Measurements from ENCODE around the gene SHISA9. TPM values are rescaled to one million over a fixed set of nuclear protein-coding genes. Genes with fewer than 3 reads are reported as not detected.

The SHISA9 gene
- total and polyA plus RNA-seq, 3 experiments from 2014 or later, result 0.04 to 0.35 TPM; not detected in 1

DNA sequence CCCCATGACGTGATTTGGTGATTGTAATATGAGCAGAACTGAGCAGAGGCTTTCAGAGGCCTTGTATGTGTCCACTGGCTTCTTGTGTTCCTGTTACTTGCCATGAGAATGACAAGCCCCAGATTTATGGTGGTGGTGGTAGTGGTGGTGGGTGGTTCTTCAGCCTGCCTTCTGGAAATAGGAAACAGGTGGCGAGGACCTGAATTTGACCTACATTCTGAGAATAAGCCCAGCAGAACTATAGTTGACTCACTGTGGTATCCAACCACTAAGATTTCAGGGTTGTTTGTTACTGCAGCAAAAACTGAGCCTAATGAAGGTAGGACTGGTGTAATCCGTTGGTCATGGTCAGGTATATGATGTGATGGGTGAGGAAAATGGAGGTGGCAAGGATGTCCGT, 93.0 kb downstream of the SHISA9 start:
- no peak overlapping the region for H3K4me3 Mint-ChIP-seq
- H3K36me3 Mint-ChIP-seq, result no peaks in the 10 kb centered on the region
- H3K4me1 Mint-ChIP-seq, result no peaks in the 10 kb centered on the region
- H3K27ac Mint-ChIP-seq, result no peak overlapping the region
- no peak for DNase-seq
- Histone ChIP-seq H3K27me3 (ENCODE audit: insufficient read depth, low read length, poor library complexity, severe bottlenecking) (no peaks in the 10 kb centered on the region), H3K4me3 (ENCODE audit: low read length) (no peak overlapping the region), H3K4me1 (ENCODE audit: insufficient read depth, low read length) (no peaks in the 10 kb centered on the region), H3K27ac (ENCODE audit: low read depth, low read length) (no peak overlapping the region), H3K36me3 (ENCODE audit: insufficient read depth, low read length) (no peaks in the 10 kb centered on the region), H3K9me3 (ENCODE audit: low read length) (no peaks in the 10 kb centered on the region)
- ChIA-PET CTCF (no interaction called here), POLR2A (interaction anchor here (0.6 kb wide), 1 partner anchor 11 kb away, joined by 3 read pairs; no protein-coding TSS in a partner anchor)
- no peaks in the 10 kb centered on the region for H3K27me3 Mint-ChIP-seq
- H3K9me3 Mint-ChIP-seq, result peaks cover 0 to 10% (median 3%) of the 10 kb centered on the region in 5 donors

DNA sequence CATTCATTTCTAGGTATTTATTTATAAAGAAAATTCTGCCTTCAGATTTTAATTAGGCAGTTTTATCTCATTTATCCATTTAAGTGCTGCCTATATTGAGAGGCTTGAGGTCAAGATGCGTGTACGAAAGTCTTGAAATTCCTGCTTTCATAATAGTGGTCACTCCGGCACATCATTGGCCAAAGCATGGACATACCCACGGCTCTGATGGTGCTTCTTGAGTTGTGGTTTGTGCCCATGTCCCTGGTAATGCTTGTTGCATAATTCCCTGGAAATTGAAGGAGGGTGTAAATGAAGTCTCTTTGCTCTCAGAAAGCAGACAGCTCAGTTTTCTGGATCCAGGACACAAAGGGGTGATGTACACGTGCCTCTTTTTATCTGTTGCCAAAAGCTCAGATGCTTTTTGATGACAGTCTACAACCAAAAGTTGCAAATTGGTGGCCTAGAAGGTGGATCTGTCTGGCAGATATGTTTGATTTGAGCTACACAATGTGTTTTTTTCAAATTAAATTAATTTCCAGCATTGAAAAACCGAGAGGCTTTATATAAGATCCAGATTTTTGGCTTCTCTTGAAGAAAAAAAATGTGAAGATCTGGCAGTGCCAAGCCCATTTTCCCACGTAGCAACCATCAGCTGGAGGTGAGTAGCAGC, 94.4 kb downstream of the SHISA9 start:
- DNase-seq, result no peak
- H3K36me3 ChIP-seq (ENCODE audit: insufficient read depth, low read length), result no peaks in the 10 kb centered on the region
- CTCF ChIA-PET, result no interaction called here
- POLR2A ChIA-PET, result no interaction called here
- no peaks in the 10 kb centered on the region for H3K36me3 Mint-ChIP-seq
- H3K9me3 ChIP-seq (ENCODE audit: low read length), result no peaks in the 10 kb centered on the region
- H3K27ac Mint-ChIP-seq, result no peak overlapping the region
- H3K27me3 Mint-ChIP-seq, result no peaks in the 10 kb centered on the region
- H3K4me3 ChIP-seq (ENCODE audit: low read length), result no peak overlapping the region
- no peaks in the 10 kb centered on the region for H3K4me1 Mint-ChIP-seq
- H3K4me3 Mint-ChIP-seq, result no peak overlapping the region
- H3K4me1 ChIP-seq (ENCODE audit: insufficient read depth, low read length), result no peaks in the 10 kb centered on the region
- H3K27ac ChIP-seq (ENCODE audit: low read depth, low read length), result no peak overlapping the region
- no peaks in the 10 kb centered on the region for H3K27me3 ChIP-seq (ENCODE audit: insufficient read depth, low read length, poor library complexity, severe bottlenecking)
- H3K9me3 Mint-ChIP-seq, result peaks cover 0 to 13% (median 0%) of the 10 kb centered on the region in 5 donors

GRCh38 chr16:12998361-12999085, 97.1 kb downstream of the SHISA9 start:
- H3K36me3 Mint-ChIP-seq, result no peaks in the 10 kb centered on the region
- no peak overlapping the region for H3K4me3 Mint-ChIP-seq
- no peaks in the 10 kb centered on the region for H3K27me3 ChIP-seq (ENCODE audit: insufficient read depth, low read length, poor library complexity, severe bottlenecking)
- H3K4me3 ChIP-seq (ENCODE audit: low read length), result no peak overlapping the region
- no peaks in the 10 kb centered on the region for H3K4me1 Mint-ChIP-seq
- no peaks in the 10 kb centered on the region for H3K9me3 ChIP-seq (ENCODE audit: low read length)
- no peak for DNase-seq
- no peaks in the 10 kb centered on the region for H3K4me1 ChIP-seq (ENCODE audit: insufficient read depth, low read length)
- no peak overlapping the region for H3K27ac Mint-ChIP-seq
- H3K27ac ChIP-seq (ENCODE audit: low read depth, low read length), result no peak overlapping the region
- CTCF ChIA-PET, result no interaction called here
- H3K36me3 ChIP-seq (ENCODE audit: insufficient read depth, low read length), result no peaks in the 10 kb centered on the region
- peaks cover 0 to 3% of the 10 kb centered on the region in 2 donors for H3K27me3 Mint-ChIP-seq
- POLR2A ChIA-PET, result no interaction called here
- H3K9me3 Mint-ChIP-seq, result peaks cover 0 to 9% (median 2%) of the 10 kb centered on the region in 5 donors

DNA sequence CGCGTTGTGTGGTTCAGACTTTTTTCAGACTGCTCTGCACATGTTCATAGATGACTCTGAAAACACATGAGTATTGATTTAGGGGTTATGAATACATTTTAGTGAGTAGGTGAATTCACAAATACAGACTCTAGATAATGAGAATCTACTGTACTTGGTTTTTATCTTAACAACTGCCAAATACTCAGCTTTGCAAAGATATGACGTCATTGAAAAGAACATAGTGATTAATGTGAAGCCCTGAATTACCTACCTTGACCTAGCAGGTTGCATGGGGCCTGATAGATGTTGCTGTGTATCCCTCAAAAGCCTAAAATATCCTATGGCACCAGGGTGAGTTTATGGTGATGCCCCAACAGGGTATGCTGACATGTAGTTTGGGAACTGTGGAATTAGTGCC, 98.0 kb downstream of the SHISA9 start:
- no peak overlapping the region for H3K4me3 Mint-ChIP-seq
- no peak overlapping the region for H3K4me3 ChIP-seq (ENCODE audit: low read length)
- H3K4me1 Mint-ChIP-seq, result no peaks in the 10 kb centered on the region
- DNase-seq, result no peak
- H3K27ac Mint-ChIP-seq, result no peak overlapping the region
- H3K36me3 Mint-ChIP-seq, result no peaks in the 10 kb centered on the region
- H3K27me3 Mint-ChIP-seq, result peaks cover 0 to 3% of the 10 kb centered on the region in 2 donors
- no peaks in the 10 kb centered on the region for H3K27me3 ChIP-seq (ENCODE audit: insufficient read depth, low read length, poor library complexity, severe bottlenecking)
- no peaks in the 10 kb centered on the region for H3K36me3 ChIP-seq (ENCODE audit: insufficient read depth, low read length)
- no peak overlapping the region for H3K27ac ChIP-seq (ENCODE audit: low read depth, low read length)
- no peaks in the 10 kb centered on the region for H3K4me1 ChIP-seq (ENCODE audit: insufficient read depth, low read length)
- no peaks in the 10 kb centered on the region for H3K9me3 ChIP-seq (ENCODE audit: low read length)
- ChIA-PET CTCF (no interaction called here), POLR2A (no interaction called here)
- H3K9me3 Mint-ChIP-seq, result peaks cover 0 to 5% (median 2%) of the 10 kb centered on the region in 5 donors

GRCh38 chr16:13005721-13006247, 104.4 kb downstream of the SHISA9 start:
- H3K9me3 ChIP-seq (ENCODE audit: low read length), result no peaks in the 10 kb centered on the region
- no peak for DNase-seq
- H3K4me1 Mint-ChIP-seq, result no peaks in the 10 kb centered on the region

GRCh38 chr16:13012601-13013000, 111.2 kb downstream of the SHISA9 start:
- Mint-ChIP-seq H3K36me3 (no peaks in the 10 kb centered on the region), H3K4me3 (no peak overlapping the region), H3K9me3 (peaks cover 0 to 5% (median 1%) of the 10 kb centered on the region in 5 donors), H3K4me1 (no peaks in the 10 kb centered on the region), H3K27me3 (no peaks in the 10 kb centered on the region), H3K27ac (no peak overlapping the region)
- CTCF ChIA-PET, result no interaction called here
- DNase-seq, result no peak
- Histone ChIP-seq H3K4me1 (ENCODE audit: insufficient read depth, low read length) (no peaks in the 10 kb centered on the region), H3K27ac (ENCODE audit: low read depth, low read length) (no peak overlapping the region), H3K27me3 (ENCODE audit: insufficient read depth, low read length, poor library complexity, severe bottlenecking) (no peaks in the 10 kb centered on the region), H3K36me3 (ENCODE audit: insufficient read depth, low read length) (no peaks in the 10 kb centered on the region), H3K9me3 (ENCODE audit: low read length) (no peaks in the 10 kb centered on the region), H3K4me3 (ENCODE audit: low read length) (no peak overlapping the region)
- POLR2A ChIA-PET, result no interaction called here

More at GRCh38 chr16:13005721-13006247, 104.4 kb downstream of the SHISA9 start:
- no peak overlapping the region for H3K27ac Mint-ChIP-seq
- H3K36me3 Mint-ChIP-seq, result no peaks in the 10 kb centered on the region
- ChIA-PET POLR2A (no interaction called here), CTCF (no interaction called here)
- Histone ChIP-seq H3K27ac (ENCODE audit: low read depth, low read length) (no peak overlapping the region), H3K4me1 (ENCODE audit: insufficient read depth, low read length) (no peaks in the 10 kb centered on the region), H3K4me3 (ENCODE audit: low read length) (no peak overlapping the region), H3K27me3 (ENCODE audit: insufficient read depth, low read length, poor library complexity, severe bottlenecking) (no peaks in the 10 kb centered on the region), H3K36me3 (ENCODE audit: insufficient read depth, low read length) (no peaks in the 10 kb centered on the region)
- no peak overlapping the region for H3K4me3 Mint-ChIP-seq
- peaks cover 0 to 3% of the 10 kb centered on the region in 2 donors for H3K27me3 Mint-ChIP-seq
- H3K9me3 Mint-ChIP-seq, result peaks cover 0 to 13% (median 3%) of the 10 kb centered on the region in 5 donors

DNA sequence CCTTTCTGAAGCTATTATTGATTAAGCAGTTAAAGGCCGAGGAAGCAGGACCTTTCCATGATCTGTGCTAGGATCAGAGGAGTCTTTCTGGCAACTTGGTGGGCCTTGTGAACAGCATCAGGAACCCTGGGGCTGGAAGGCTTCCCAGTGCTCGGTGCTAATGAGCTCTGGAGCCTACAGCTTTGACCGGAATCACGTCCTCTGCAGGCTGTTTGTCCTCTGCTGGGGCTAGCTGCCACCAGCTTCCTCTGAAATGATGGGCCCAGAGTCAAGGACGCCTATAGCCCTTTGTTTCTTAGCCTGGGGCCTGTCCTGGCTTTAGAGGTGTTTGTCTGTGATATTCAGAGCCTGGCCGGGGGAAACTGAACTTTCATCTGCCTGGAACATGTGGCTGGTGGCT, 111.6 kb downstream of the SHISA9 start:
- Mint-ChIP-seq H3K27ac (no peak overlapping the region), H3K9me3 (peaks cover 0 to 6% (median 1%) of the 10 kb centered on the region in 5 donors), H3K4me1 (no peaks in the 10 kb centered on the region), H3K4me3 (no peak overlapping the region), H3K36me3 (no peaks in the 10 kb centered on the region), H3K27me3 (no peaks in the 10 kb centered on the region)
- POLR2A ChIA-PET, result no interaction called here
- no peaks in the 10 kb centered on the region for H3K4me1 ChIP-seq (ENCODE audit: insufficient read depth, low read length)
- DNase-seq, result no peak
- H3K27me3 ChIP-seq (ENCODE audit: insufficient read depth, low read length, poor library complexity, severe bottlenecking), result no peaks in the 10 kb centered on the region
- no peak overlapping the region for H3K4me3 ChIP-seq (ENCODE audit: low read length)
- no peak overlapping the region for H3K27ac ChIP-seq (ENCODE audit: low read depth, low read length)
- no peaks in the 10 kb centered on the region for H3K36me3 ChIP-seq (ENCODE audit: insufficient read depth, low read length)
- H3K9me3 ChIP-seq (ENCODE audit: low read length), result no peaks in the 10 kb centered on the region
- CTCF ChIA-PET, result no interaction called here

GRCh38 chr16:13014476-13014875, 113.1 kb downstream of the SHISA9 start:
- H3K4me1 Mint-ChIP-seq, result no peaks in the 10 kb centered on the region
- H3K27me3 Mint-ChIP-seq, result no peaks in the 10 kb centered on the region
- CTCF ChIA-PET, result no interaction called here

More at GRCh38 chr16:13014476-13014875, 113.1 kb downstream of the SHISA9 start:
- H3K27ac ChIP-seq (ENCODE audit: low read depth, low read length), result no peak overlapping the region
- Mint-ChIP-seq H3K4me3 (no peak overlapping the region), H3K27ac (no peak overlapping the region), H3K9me3 (peaks cover 0 to 6% (median 3%) of the 10 kb centered on the region in 5 donors), H3K36me3 (no peaks in the 10 kb centered on the region)
- H3K9me3 ChIP-seq (ENCODE audit: low read length), result no peaks in the 10 kb centered on the region
- no peaks in the 10 kb centered on the region for H3K27me3 ChIP-seq (ENCODE audit: insufficient read depth, low read length, poor library complexity, severe bottlenecking)
- no peak overlapping the region for H3K4me3 ChIP-seq (ENCODE audit: low read length)
- POLR2A ChIA-PET, result no interaction called here
- DNase-seq, result no peak
- no peaks in the 10 kb centered on the region for H3K36me3 ChIP-seq (ENCODE audit: insufficient read depth, low read length)
- no peaks in the 10 kb centered on the region for H3K4me1 ChIP-seq (ENCODE audit: insufficient read depth, low read length)
